Neural cell (in vitro differentiated cells): ENCODE data around the gene TTR. TPM values are rescaled to one million over a fixed set of nuclear protein-coding genes. Genes with fewer than 3 reads are reported as not detected.

Experiments used
- H2AFZ ChIP-seq: fragments of 200-600, 300-800 bp; sonication (generic), shearing (Covaris generic); 2 replicates; pipeline ENCODE4 v1.6.0; 2014; ENCODE audit warnings: low read depth, mild to moderate bottlenecking, antibody characterized with exemption, low read length, moderate library complexity
- H3F3A ChIP-seq: fragments of 200-600 bp; shearing (Covaris generic); 2 replicates; pipeline ENCODE4 v1.6.1; 2016; ENCODE audit warnings: mild to moderate bottlenecking, moderate library complexity, mixed read lengths, antibody characterized with exemption, low read length; ENCODE audit not compliant: insufficient read depth, poor library complexity, severe bottlenecking
- H3K27ac ChIP-seq: fragments of 200-600, 300-800 bp; sonication (generic), shearing (Covaris generic); 2 replicates; pipeline ENCODE4 v1.5.1; 2014; ENCODE audit warnings: mild to moderate bottlenecking, low read length, moderate library complexity
- H3K27me3 ChIP-seq: fragments of 300-800, 200-600 bp; sonication (generic), shearing (Covaris generic); 2 replicates; pipeline ENCODE4 v1.6.0; 2014; ENCODE audit warnings: mild to moderate bottlenecking, low read depth, low read length, moderate library complexity; ENCODE audit not compliant: insufficient read depth
- H3K36me3 ChIP-seq: fragments of 300-800, 200-600 bp; sonication (generic), shearing (Covaris generic); 2 replicates; pipeline ENCODE4 v1.5.1; 2014; ENCODE audit warnings: mild to moderate bottlenecking, antibody characterized with exemption, low read length, moderate library complexity; ENCODE audit not compliant: insufficient read depth
- H3K4me2 ChIP-seq: fragments of 300-800, 200-600 bp; sonication (generic), shearing (Covaris generic); 2 replicates; pipeline ENCODE4 v1.6.0; 2014; ENCODE audit warnings: mild to moderate bottlenecking, low read length
- H3K4me3 ChIP-seq: fragments of 300-800, 200-600 bp; sonication (generic), shearing (Covaris generic); 2 replicates; pipeline ENCODE4 v1.5.1; 2014; ENCODE audit warnings: mild to moderate bottlenecking, low read length, moderate library complexity
- H3K79me2 ChIP-seq: fragments of 200-600 bp; shearing (Covaris generic); replicated peaks from 2 replicates; pipeline ENCODE4 v1.6.0; 2014; ENCODE audit warnings: mild to moderate bottlenecking, low read length, moderate library complexity; ENCODE audit not compliant: insufficient read depth
- H3K9ac ChIP-seq: fragments of 300-800, 200-600 bp; sonication (generic), shearing (Covaris generic); 2 replicates; pipeline ENCODE4 v1.6.1; 2016; ENCODE audit warnings: mild to moderate bottlenecking, low read length, mixed read lengths
- H3K9me2 ChIP-seq: fragments of 200-600 bp; shearing (Covaris generic); 2 replicates; pipeline ENCODE4 v1.6.1; 2016; ENCODE audit warnings: mild to moderate bottlenecking, low read length, mixed read lengths; ENCODE audit not compliant: insufficient read depth
- H3K9me3 ChIP-seq: fragments of 200-600, 300-800 bp; sonication (generic), shearing (Covaris generic); 2 replicates; pipeline ENCODE4 v1.6.1; 2016; ENCODE audit warnings: mild to moderate bottlenecking, mixed run types, low read length, moderate library complexity, mixed read lengths
- H4K20me1 ChIP-seq: fragments of 200-600 bp; shearing (Covaris generic); 2 replicates; pipeline ENCODE4 v1.6.1; 2016; ENCODE audit warnings: mild to moderate bottlenecking, mixed run types; ENCODE audit not compliant: insufficient read depth
- CTCF ChIP-seq: fragments of 450-650 bp; IDR thresholded peaks from 2 replicates; pipeline ENCODE4 v1.5.1; 2014; ENCODE audit warnings: antibody characterized with exemption, mild to moderate bottlenecking, moderate library complexity; ENCODE audit not compliant: poor library complexity, severe bottlenecking
- EP300 ChIP-seq: fragments of 450-650 bp; conservative IDR thresholded peaks from 2 replicates; pipeline ENCODE4 v1.6.1; 2014; ENCODE audit warnings: antibody characterized with exemption, mild to moderate bottlenecking, moderate library complexity; ENCODE audit not compliant: poor library complexity, severe bottlenecking
- EZH2 ChIP-seq: fragments of 200-600, 300-800 bp; shearing (Covaris generic), sonication (generic); IDR thresholded peaks from 2 replicates; pipeline ENCODE4 v1.6.1; 2014; ENCODE audit warnings: antibody characterized with exemption, low read length, borderline replicate concordance, mild to moderate bottlenecking; ENCODE audit not compliant: insufficient read depth, poor library complexity, severe bottlenecking
- MXI1 ChIP-seq: fragments of 450-650 bp; conservative IDR thresholded peaks from 2 replicates; pipeline ENCODE4 v1.6.1; 2014; ENCODE audit warnings: antibody characterized with exemption, mild to moderate bottlenecking; ENCODE audit not compliant: poor library complexity, severe bottlenecking
- POLR2AphosphoS5 ChIP-seq: IDR thresholded peaks from 2 replicates; pipeline ENCODE4 v1.6.1; 2012
- RAD21 ChIP-seq: fragments of 450-650 bp; conservative IDR thresholded peaks from 2 replicates; pipeline ENCODE4 v1.6.1; 2014; ENCODE audit warnings: antibody characterized with exemption, mild to moderate bottlenecking, moderate library complexity
- REST ChIP-seq: IDR thresholded peaks from 2 replicates; pipeline ENCODE4 v1.6.1; 2012; ENCODE audit warnings: borderline replicate concordance
- SMC3 ChIP-seq: fragments of 450-650 bp; conservative IDR thresholded peaks from 2 replicates; pipeline ENCODE4 v1.6.1; 2014; ENCODE audit warnings: antibody characterized with exemption, mild to moderate bottlenecking, moderate library complexity; ENCODE audit not compliant: poor library complexity
- TAF1 ChIP-seq: IDR thresholded peaks from 2 replicates; pipeline ENCODE4 v1.6.1; 2012; ENCODE audit warnings: low read depth
- polyA plus RNA-seq: library from polyadenylated mRNA; depleted of rRNA; stranded (reverse); fragments of >200 nt; gene quantifications from 2 replicates; pipeline ENCODE4 v1.2.3, GENCODE V29; 2014

Gene TTR
- polyA plus RNA-seq, 1 donor from 2014 or later, result not detected

- no peaks in the 10 kb centered on the region for H3K79me2 ChIP-seq
- H3K9ac ChIP-seq, result no peak overlapping the region
- H3K4me2 ChIP-seq, result no peak overlapping the region
- no peaks in the 10 kb centered on the region for H3K27me3 ChIP-seq
- no peaks in the 10 kb centered on the region for H3K9me2 ChIP-seq
- H4K20me1 ChIP-seq, result no peaks in the 10 kb centered on the region
- no peak for TF ChIP-seq CTCF
- TF ChIP-seq MXI1, result no peak
- TF ChIP-seq SMC3, result no peak
- no peak for TF ChIP-seq RAD21
- no peak for TF ChIP-seq TAF1
- TF ChIP-seq POLR2AphosphoS5, result no peak
- no peak for TF ChIP-seq EZH2
- no peak for TF ChIP-seq REST
- TF ChIP-seq EP300, result no peak
- no peaks in the 10 kb centered on the region for H3K36me3 ChIP-seq
- H3K9me3 ChIP-seq, result no peaks in the 10 kb centered on the region
- no peak overlapping the region for H3K4me3 ChIP-seq
- H3F3A ChIP-seq, result no peaks in the 10 kb centered on the region
- no peak overlapping the region for H2AFZ ChIP-seq
- H3K27ac ChIP-seq, result no peak overlapping the region
Measured at GRCh38 chr18:31551883-31552282, 39.8 kb upstream of the TTR start.

- H3F3A ChIP-seq, result no peaks in the 10 kb centered on the region
- no peaks in the 10 kb centered on the region for H3K9me3 ChIP-seq
- H3K27me3 ChIP-seq, result no peaks in the 10 kb centered on the region
Measured at GRCh38 chr18:31553800-31554199, 37.9 kb upstream of the TTR start.

More at GRCh38 chr18:31553800-31554199, 37.9 kb upstream of the TTR start:
- H2AFZ ChIP-seq, result no peak overlapping the region
- H3K4me2 ChIP-seq, result no peak overlapping the region
- H3K9ac ChIP-seq, result no peak overlapping the region
- no peak overlapping the region for H3K27ac ChIP-seq
- no peak for TF ChIP-seq EZH2
- TF ChIP-seq MXI1, result no peak
- TF ChIP-seq CTCF, result no peak
- no peak for TF ChIP-seq EP300
- no peak for TF ChIP-seq TAF1
- no peak for TF ChIP-seq POLR2AphosphoS5
- no peaks in the 10 kb centered on the region for H3K79me2 ChIP-seq
- no peaks in the 10 kb centered on the region for H4K20me1 ChIP-seq
- H3K9me2 ChIP-seq, result no peaks in the 10 kb centered on the region
- H3K4me3 ChIP-seq, result no peak overlapping the region
- H3K36me3 ChIP-seq, result no peaks in the 10 kb centered on the region
